LNCaP clone FGC (cell line): ENCODE measurements around the gene COL4A6.

Experiments used
- DNase-seq: peaks from one replicate; pipeline ENCODE4 v3.0.0-alpha.2; 2011; ENCODE audit warnings: low read depth
- H3K4me3 ChIP-seq: 2 replicates; pipeline ENCODE4 v1.5.1; 2011; ENCODE audit warnings: mild to moderate bottlenecking, low read depth, low read length, control low read depth
- CTCF ChIP-seq: IDR thresholded peaks from 2 replicates; pipeline ENCODE4 v1.5.1; 2012; ENCODE audit warnings: mild to moderate bottlenecking; ENCODE audit not compliant: control insufficient read depth, insufficient read depth; ENCODE audit errors: extremely low read depth

Gene COL4A6

GRCh38 chrX:108349210-108349609 is 89.0 kb downstream of the COL4A6 start:
- no peak for TF ChIP-seq CTCF
- H3K4me3 ChIP-seq = no peak overlapping the region
- no peak for DNase-seq

- TF ChIP-seq CTCF = no peak
- no peak for DNase-seq
Observed at GRCh38 chrX:108348525-108348924, 89.7 kb downstream of the COL4A6 start.

GRCh38 chrX:108347800-108348199 is 90.4 kb downstream of the COL4A6 start:
- no peak for TF ChIP-seq CTCF
- no peak overlapping the region for H3K4me3 ChIP-seq
- no peak for DNase-seq

More at GRCh38 chrX:108348525-108348924, 89.7 kb downstream of the COL4A6 start:
- no peak overlapping the region for H3K4me3 ChIP-seq

GRCh38 chrX:108344216-108344615 is 94.0 kb downstream of the COL4A6 start:
- H3K4me3 ChIP-seq = no peak overlapping the region
- no peak for DNase-seq
- TF ChIP-seq CTCF = no peak

GRCh38 chrX:108341947-108342346 is 96.3 kb downstream of the COL4A6 start:
- no peak for TF ChIP-seq CTCF
- no peak for DNase-seq
- H3K4me3 ChIP-seq = no peak overlapping the region

- no peak for TF ChIP-seq CTCF
- no peak overlapping the region for H3K4me3 ChIP-seq
- no peak for DNase-seq
Observed at GRCh38 chrX:108332281-108332680, 105.9 kb downstream of the COL4A6 start.

- no peak overlapping the region for H3K4me3 ChIP-seq
- peak; percentile 23 for DNase-seq
- no peak for TF ChIP-seq CTCF
Observed at GRCh38 chrX:108331126-108331909, 106.9 kb downstream of the COL4A6 start.
